Stimulated activated CD4-positive, alpha-beta T cell treated with anti-CD3 and anti-CD28 coated beads, TNF-alpha, amount 100 ng/mL, for 48 hours (primary cell): Measurements from ENCODE around the gene KIF26A.
"Not testable (repeated sequence)": the region's sequence is repeated elsewhere in the genome, so short reads cannot be mapped to it uniquely, and the experiment has no call there.

Experiments used
- DNase-seq, 3 donors: peaks; one replicate each; pipeline ENCODE4 v3.0.0-alpha.2; 2020; ENCODE audit warnings: low read depth in 3 of 3

KIF26A gene

DNA sequence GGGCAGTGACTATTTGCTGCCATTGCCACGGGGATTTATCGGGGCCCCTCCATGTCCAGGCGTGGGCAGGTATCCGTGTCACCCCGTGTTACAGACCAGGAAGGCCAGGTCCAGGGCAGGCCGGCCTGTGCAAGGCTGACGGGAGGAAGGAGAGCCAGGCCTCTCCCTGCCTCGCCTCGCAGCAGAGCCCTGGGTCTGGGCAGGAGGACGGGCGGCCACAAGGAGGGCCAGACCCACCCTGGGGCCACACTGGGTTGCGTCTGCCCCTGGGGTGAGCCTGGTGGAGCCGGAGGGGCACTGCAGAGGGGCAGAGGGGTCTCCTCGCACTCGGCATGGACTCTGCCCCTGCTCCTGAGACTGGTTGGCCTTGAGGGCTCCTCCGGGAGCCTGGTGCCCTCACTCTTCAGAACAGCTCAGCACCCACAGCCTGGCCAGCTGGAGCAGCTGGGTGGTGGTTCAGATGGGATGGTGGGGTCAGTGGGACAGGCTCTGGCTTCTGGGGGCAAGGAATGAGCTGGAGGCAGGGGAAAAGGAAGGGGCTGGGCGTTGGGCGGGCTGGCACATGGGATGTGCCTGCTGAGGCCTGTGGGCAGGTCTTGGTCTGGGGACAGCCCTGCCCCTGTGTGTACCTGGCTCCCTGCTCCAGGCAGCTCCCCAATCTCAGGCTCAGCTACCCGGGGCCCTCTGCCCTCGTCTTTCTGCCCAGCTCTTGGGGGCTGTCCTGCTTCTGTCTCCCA is 53.9 kb downstream of the KIF26A start:
- DNase-seq: no peak

DNA sequence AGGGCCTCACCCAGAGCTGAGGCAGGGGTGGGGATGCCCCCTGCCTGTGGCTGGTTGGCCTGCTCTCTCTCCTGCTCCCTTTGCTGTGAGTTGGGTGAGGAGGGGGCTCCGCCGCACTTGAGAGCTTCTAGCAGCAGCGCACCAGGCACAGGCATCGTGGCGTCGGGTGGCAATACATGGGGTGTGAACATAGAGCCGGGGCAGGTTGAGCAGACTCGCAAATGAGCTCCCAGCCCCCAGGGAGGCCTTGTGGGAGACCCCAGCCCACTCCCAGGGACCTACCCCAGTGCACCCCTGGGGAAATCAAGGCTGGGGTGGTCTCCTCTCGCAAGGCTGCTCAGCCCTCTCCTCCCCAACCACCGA is 54.5 kb downstream of the KIF26A start:
- no peak for DNase-seq

DNA sequence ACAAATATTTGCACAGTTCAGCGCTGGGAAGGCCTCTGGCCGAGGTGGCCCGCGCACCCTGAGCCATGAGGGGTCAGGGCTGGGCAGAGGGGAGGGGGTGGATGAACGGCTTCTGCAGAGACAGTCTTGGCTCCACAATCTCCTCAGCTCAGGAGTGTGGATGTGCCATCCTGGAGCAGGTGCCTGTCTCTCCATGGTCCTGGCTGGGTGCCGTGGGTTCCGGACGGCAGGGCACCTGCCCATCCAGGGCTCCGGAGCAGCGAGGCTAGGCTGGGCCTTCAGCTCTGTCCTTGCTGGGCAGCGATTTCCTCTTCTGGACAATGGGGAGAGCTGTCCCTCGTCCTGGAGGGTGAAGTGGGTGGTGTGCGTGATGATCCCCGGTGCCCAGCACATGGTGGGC is 55.6 kb downstream of the KIF26A start:
- no peak for DNase-seq

DNA sequence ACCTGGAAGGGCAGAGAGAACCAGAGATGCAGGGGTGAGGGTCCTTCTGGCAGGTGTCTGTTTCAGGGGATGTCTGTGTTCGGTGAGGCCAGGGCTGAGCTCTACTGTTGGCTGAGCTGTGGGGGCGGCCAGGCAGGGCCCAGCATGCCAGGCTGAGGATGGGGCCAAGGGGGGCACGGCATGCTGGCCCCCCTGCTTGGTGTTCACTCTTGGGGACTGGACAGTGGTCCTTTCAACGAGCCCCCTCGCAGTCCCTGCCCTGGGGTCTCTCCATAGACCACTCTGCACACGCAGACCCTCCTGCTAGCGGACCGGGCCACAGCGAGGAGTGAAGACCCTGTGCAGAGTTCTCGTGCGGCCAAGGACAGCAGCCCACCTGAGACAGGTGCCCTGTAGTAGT is 56.3 kb downstream of the KIF26A start:
- no peak for DNase-seq

DNA sequence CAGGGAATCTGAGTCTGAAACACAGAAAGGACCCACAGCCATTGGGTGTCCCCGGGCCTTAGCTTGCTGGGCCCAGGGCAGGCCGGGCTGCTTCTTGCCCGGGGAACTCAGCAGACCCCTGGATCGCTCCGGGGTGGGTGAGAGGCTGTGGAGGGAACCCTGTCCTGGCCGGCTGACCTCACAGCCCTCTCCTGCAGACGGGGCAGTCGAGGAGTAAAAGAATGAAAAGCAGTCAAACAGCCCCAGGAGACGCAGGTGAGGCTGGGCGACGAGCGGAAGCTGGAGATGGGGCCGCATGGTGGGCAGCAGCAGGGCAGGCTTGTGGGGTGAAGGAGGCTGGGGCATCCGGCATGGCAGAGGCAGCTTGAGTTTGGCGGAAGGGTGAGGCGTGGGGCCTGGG is 57.0 kb downstream of the KIF26A start:
- DNase-seq: no peak

DNA sequence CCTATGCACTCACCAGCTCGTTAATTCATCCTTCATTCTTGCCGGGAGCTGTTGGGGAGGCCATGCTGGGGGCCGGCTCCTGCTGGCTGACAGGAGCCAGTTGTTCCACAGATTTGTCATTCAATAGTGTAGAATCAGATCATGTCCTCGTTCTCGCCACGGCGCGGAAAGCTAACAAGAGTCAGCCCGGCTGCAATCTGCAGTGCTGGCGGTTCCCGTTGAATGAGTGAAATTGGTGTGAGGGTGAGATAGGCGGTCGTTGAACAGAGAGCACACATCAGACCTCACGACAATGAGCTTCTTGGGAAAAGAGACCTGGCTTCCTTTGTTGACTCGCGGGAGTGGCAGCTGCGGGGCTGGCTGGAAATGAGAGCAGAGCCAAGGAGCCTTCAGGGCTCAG is 57.5 kb downstream of the KIF26A start:
- no peak for DNase-seq

DNA sequence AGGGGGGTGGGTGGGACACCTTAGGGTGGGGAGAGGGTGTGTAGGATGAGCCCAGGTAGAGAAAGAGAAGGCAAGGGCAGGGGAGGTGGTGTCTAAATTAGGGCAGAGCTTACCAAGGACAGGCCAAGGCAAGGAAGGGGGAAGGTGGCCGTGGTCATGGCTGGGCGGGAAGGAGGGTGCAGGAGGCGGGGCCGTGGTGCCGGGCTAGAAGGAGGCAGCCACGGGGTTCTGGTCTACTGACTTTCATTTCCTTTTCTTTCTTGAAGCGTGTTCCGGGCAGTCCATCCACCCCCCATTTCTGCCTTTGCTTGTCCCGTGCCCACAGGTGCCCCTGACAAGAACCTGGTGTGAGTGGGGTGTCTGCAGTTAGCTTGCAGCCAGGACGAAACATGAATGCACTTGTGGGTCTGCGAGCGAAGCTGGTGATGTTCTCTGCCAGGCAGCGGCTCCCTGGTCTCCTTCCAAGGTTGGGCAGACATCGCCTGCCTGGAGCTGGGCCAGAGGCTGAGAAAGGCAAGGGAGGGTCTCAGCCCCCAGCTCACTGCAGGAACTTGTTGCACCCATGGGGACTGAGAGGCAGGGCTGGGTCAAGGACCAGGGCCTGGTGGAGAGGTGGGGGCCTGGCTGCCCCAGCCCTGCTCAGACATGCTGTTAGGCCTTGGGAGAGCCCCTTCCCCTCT is 58.2 kb downstream of the KIF26A start:
- DNase-seq: no peak

DNA sequence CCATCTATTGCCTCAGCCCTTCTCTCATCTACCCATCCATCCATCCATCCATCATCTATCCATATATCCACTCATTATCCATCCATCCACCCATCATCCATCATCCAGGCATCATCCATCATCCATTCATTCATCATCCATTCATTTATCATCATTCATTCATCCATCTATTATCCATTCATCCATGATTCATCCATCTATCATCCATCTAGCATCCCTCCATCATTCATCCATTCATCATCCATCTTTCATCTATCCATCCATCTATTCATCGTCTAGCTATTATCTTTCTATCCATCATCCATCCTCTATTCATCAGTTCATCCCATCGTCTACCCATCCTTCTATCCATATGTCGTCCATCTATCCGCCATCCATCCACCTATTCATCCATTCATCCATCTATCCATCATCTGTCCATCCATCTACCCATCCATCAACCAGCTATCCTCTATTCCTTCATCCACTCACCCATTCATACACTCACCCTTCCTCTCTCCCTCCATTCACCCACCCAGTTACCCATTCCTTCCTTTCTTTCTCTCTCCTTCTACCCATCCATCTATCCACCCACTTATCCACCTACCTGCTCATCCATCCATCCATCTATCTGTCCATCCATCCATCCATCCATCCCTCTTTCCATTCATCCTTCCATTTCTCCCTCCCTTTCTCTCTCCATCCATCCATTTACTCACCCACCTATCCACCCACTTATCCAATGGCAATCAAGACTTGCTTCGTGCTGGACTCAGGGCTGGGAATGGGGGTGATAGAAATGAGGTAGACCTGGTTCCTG is 59.3 kb downstream of the KIF26A start:
- no peak for DNase-seq

DNA sequence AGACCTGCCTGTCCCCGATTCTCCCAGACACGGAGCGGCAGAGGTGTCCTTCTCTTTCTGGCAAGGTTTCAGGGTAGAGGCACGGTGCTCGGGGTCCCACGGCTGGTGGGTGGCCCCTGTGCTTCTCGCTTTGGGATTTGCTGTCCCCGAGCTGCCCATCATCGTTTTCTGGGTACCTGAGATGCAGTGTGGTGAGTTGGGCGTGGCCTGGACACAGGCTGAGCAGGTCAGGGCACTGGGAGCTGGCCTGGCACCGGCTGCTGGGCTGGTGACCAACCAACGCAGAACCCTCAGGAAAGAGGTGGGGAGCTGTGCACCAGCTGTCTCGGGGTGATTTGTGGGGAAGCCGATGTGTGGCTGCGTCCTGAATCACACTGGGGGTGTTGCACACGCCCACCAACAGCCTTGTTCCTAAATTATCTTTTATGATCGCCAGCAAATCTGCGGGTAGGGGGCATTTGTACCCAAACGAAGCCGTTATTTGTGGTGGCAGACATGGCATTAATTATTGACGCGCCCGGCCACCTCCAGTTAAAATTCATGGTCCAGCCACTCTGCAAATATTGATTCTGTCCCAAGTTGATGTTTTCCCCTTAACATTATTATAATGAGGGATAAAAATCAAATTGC is 61.0 kb downstream of the KIF26A start:
- DNase-seq: no peak

DNA sequence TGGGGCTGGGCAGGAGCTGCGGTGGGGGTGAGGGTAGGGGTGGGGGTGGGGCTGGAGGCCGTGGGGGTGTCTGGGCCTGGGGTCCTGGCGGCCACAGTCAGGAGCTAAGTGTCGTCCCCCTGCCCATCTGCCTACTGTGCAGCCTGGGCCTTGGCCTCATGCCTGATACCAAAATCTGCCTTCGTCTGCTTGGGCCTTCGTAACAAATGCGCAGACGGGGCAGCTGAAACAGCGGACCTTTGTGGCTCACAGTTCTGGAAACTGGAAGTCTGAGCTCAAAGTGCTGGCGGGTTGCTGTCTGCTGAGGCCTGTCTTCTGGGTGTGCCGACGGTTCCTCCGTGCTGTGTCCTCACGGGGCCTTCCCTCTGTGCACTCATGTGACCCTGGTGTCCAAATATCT is 61.7 kb downstream of the KIF26A start:
- DNase-seq: no peak

DNA sequence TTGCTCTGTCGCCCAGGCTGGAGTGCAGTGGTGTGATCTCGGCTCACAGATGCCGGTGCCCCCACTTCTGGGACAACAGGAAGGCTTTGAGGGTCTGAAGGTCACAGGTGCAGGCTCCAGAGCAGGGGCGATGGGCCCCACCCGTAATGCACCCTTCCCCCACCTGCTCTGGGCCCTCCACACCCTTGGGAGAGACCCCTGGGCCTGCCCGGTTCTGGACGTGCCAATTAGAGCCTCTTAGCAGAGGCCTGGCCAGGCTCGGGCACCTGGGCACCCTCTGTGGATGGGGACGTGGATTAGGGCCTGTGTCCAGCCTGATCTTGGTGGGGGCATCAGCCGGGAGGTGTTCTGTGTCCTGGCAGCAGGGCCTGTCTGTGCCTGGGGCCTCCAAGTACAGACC is 62.2 kb downstream of the KIF26A start:
- no peak for DNase-seq

DNA sequence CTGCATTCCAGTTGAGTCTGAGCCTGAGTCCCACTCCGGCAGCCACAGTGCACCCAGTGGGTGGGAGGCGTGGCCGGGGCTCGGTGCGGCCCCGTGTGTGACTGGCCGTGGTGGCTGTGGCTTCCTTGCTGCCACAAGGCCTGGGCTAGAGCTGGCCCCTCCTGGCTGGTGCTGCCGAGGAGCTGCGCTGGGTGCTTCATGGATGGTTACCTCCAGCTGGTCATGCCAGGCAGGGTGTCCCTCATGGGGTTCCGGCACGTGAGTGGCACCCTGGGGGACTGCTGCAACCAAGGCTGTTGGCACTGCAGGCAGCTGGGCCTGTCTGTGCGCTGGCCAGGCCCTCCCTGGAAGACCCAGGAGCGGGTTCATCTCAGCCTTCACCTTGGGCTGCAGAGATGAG is 62.7 kb downstream of the KIF26A start:
- no peak for DNase-seq

DNA sequence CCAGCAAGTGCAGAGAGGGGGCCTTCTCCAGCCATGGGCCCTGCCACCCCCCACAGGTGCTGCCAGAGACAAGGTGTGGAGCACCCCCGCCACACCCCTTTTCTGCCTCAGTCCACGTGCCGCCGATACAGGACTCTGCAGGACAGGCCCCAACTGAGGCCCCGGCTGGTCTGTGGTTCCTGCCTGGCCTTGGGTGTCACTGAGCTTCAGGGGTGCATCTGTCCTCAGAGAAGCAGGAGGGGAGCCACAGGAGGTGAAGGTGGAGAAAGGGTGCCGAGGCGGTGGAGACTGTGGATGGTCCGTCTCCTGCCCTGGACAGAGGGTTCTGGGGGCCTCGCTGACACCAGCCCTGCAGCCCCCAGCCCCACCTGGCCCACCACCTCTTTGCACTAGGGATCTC is 63.1 kb downstream of the KIF26A start:
- no peak for DNase-seq

DNA sequence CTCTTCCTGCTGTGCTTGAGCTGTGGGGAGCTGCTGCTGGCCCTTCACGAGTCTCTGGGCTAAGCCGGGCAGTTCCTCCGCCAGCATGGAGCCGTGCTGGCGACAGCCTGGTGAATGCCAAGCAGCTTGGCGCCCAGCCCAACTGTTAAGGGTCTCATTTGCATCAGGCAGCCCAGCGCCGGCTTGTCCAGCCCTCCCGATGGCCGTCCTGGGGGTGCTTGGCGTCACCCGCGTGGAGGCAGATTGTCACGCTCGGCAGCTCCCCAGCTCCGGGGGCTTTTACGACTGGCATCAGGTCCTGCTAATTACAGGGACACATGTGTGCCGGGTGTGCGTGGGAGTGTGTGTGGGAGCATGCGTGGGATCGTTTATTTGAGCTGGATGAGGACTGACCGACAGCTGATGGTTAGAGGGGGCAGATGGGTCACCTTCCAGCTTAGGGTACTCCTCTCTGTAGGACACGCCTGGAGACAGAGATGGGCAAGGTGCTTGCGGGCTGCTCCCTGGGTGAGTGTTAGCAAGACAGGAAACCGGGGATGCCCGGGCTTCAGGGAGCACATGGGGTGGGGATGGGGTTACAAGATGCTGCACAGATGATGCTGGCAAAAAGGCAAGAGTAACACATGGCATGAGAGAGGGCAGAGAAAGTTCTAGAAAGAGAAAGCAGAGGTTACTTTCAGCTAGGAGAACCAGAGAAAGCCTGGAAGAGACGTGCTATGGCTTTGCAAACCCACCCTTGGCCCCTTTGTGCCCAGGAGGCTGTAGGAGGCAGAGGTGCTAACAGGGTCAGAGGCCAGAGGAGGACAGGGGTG is 64.1 kb downstream of the KIF26A start:
- no peak for DNase-seq

DNA sequence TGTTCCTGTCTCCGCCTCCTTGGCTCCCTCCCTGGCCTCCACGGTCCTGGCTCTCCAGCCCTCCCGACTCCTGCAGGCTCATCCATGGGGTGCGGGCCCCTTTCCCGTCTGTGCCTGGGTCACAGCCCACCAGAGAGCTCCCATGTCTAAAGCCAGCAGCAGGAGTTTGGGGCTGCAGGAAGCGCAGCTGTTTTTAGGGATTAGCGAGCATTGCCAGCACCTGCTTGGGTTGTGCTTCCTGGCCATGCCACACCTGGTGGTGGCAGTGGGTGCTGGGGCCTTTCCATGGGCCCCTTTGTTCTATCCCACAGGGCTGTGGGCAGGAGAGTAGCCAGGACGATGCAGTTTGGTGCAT is 64.7 kb downstream of the KIF26A start:
- no peak for DNase-seq

DNA sequence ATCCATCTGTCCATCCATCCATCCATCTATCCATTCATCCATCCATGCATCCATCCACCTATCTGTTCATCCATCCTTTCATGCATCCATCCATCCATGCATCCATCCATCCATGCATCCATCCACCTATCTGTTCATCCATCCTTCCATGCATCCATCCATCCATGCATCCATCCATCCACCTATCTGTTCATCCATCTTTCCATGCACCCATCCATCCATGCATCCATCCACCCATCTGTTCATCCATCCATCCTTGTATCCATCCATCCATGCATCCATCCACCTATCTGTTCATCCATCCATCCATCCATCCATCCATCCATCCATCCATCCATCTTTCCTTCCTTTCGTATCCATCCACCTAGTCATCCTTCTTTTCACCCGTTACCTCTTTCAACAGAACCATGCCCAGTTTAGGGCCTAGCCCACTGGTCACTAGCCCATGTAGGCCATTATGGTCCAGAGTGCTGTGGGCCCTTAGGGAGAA is 66.3 kb downstream of the KIF26A start:
- no peak for DNase-seq

DNA sequence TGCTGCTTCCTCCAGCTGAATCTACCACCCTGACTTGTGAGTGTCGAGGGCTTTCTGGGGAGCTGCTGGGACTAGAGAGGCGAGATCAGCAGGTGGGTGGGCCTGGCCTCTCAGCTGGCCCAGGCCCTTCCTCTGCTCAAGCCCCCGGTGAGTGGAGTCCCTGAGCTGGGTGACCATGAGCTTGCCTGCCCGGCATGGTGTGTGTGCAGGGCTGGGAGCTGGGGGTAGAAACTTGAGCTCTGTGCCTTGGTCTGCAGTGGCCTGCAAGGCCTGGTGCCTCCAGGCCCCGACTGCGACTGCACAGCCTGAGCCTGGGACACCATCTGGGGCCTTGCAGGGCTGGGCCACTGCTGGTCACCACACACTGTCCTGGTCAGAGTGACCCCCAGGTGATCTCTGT is 67.4 kb downstream of the KIF26A start:
- DNase-seq: no peak

DNA sequence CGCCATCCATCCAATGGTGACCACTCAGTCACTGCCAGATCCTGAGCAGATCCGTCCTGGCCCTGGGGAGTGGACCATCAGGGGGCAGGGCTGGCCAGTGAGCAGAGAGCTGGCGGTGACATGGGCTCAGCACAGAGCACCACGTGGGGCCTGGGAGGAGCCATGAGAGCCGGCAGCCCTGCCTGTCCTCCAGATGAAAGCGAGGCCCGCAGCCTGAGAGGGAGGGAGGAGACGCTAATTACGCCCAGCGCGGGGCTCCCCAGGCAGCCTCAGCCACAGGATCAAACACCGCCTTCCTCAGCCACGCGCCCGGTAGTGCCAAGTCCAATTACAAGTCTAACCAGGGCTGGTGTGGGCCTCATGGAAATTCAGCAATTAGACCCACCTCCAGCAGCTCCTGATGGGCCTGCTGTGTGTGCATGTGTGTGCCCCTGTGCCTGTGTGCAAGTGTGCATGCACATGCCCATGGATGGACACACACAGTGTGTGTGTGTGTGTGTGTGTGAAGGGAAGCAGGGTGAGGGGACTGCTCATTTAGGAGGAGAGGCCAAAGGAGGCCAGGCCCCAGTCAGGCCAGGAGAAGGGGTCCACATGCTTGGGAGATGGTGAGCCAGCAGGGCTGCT is 68.0 kb downstream of the KIF26A start:
- no peak for DNase-seq

DNA sequence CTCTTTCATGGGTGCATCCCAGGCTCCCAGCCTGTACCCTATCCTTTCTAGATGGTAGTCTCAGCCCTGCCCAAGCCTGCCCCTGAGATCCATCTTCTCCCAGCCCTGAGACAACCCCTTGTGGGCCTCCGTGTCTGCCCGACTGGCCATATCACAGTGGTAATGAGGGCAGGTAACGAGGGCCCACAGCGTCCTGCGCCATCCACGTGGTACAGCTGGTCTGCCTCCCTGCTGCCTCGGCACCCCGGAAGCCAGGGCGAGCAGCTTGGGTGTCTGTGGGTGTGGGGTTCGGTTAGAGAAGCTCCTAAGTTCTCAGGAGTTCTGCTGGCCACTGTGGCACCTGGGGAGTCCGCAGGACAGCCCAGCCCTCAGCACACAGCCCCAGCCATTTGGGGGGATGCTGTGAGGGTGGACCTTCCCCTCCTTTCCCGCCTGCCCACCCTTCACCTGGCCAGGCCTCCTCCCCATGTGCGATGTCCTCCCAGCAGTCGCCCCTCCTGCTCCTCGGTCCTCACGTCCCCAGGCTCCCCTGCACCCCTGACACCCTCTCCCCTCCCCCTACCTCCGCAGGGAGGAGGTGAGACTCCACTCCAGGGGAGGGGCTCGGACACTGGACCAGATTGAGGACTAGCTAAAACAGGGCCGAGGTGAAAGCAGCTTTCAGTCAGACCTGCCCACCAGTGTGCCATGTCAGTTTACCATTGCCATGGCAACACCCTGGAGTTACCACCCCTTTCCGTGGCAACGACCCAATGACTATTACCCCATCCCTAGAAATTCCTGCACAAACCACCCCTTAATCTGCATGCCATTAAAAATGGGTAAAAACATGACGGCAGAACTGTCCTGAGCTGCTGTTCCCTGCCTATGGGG is 69.0 kb downstream of the KIF26A start:
- no peak for DNase-seq

DNA sequence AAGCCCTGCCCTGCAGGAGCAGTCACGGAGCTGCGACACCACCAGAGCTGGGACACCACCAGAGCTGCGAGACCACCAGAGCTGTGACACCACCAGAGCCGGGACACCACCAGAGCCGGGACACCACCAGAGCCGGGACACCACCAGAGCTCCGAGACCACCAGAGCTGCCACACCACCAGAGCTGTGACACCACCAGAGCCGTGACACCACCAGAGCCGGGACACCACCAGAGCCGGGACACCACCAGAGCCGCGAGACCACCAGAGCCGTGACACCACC is 69.6 kb downstream of the KIF26A start:
- not testable (repeated sequence) for DNase-seq
